Activated naive CD4-positive, alpha-beta T cell treated with anti-CD3 and anti-CD28 coated beads, Interleukin-2, amount 10 ng/mL, durations not matched to agents 5 hours and 36 hours (primary cell): ENCODE data around the gene ELMOD1. TPM values are rescaled to one million over a fixed set of nuclear protein-coding genes. Genes with fewer than 3 reads are reported as not detected.

Experiments used
- total RNA-seq, 2 experiments: library from RNA; stranded (reverse); gene quantifications; one replicate each; pipeline ENCODE4 v1.2.3, GENCODE V29; 2021

The ELMOD1 gene
- not detected for total RNA-seq

GRCh38 chr11:107590460-107591377, at the start of gene ELMOD1:
ELMOD1 (plus strand) TSS chr11:107591147; CDS start chr11:107618190, 27,043 bp downstream.

GRCh38 chr11:107565219-107565937, 25.6 kb upstream of the ELMOD1 start, which contains the start of gene ALKBH8:
ALKBH8 (minus strand) TSS chr11:107565735; CDS start chr11:107560893, 4,842 bp downstream.

GRCh38 chr11:107711861-107712755, 121.2 kb downstream of the ELMOD1 start, which contains the start of gene SLN:
SLN (minus strand) TSS chr11:107712056.

Other genes with a start within 250 kb of the ELMOD1 start
- 10 to 100 TPM; 12.4 to 14.3 TPM for gene CWF19L2, start 133.3 kb upstream of the ELMOD1 start, total RNA-seq
- gene ALKBH8, start 25.4 kb upstream of the ELMOD1 start, total RNA-seq: 10 to 100 TPM in 1 of 2 experiments, 1 to 10 TPM in 1; 9.1 to 10.5 TPM
- gene SLN, start 120.9 kb downstream of the ELMOD1 start, total RNA-seq: not detected